HEK293T (cell line): ENCODE results near the gene TMTC2.

ENCODE experiments used
- CTCF ChIA-PET: fragments of 350-600 bp; formaldehyde crosslinking; extraction: SDS; loops from one replicate; lab custom pipeline; 2021; ENCODE audit warnings: antibody characterized with exemption, inconsistent platforms; lab: Yijun Ruan, JAX
- POLR2A ChIA-PET: fragments of 350-600 bp; formaldehyde crosslinking; extraction: SDS; loops from one replicate; lab custom pipeline; 2020; ENCODE audit warnings: antibody characterized with exemption, inconsistent platforms; lab: Yijun Ruan, JAX
- DNase-seq: peaks from one replicate; pipeline ENCODE4 v3.0.0; 2012; ENCODE audit warnings: mixed read lengths; ENCODE audit errors: extremely low spot score
- ARNT ChIP-seq: fragments of 450-650 bp; IDR thresholded peaks from 2 replicates; pipeline ENCODE4 v1.6.1; 2017; ENCODE audit warnings: mild to moderate bottlenecking
- BHLHE40 ChIP-seq: fragments of 450-650 bp; IDR thresholded peaks from 2 replicates; pipeline ENCODE4 v1.6.1; 2016; ENCODE audit warnings: mild to moderate bottlenecking, moderate library complexity, borderline replicate concordance
- CTBP1 ChIP-seq: fragments of 450-650 bp; IDR thresholded peaks from 2 replicates; pipeline ENCODE4 v1.6.1; 2016; ENCODE audit warnings: borderline replicate concordance
- ELF4 ChIP-seq: fragments of 450-650 bp; IDR thresholded peaks from 2 replicates; pipeline ENCODE4 v1.6.1; 2017; ENCODE audit warnings: antibody characterized with exemption
- FOXA1 ChIP-seq: fragments of 450-650 bp; IDR thresholded peaks from 2 replicates; pipeline ENCODE4 v1.6.1; 2016; ENCODE audit warnings: mild to moderate bottlenecking
- FOXK2 ChIP-seq: fragments of 450-650 bp; IDR thresholded peaks from 2 replicates; pipeline ENCODE4 v1.6.1; 2016; ENCODE audit warnings: mild to moderate bottlenecking
- FOXM1 ChIP-seq: fragments of 450-650 bp; IDR thresholded peaks from 2 replicates; pipeline ENCODE4 v1.6.1; 2017; ENCODE audit warnings: mild to moderate bottlenecking, borderline replicate concordance
- HDGF ChIP-seq: fragments of 450-650 bp; IDR thresholded peaks from 2 replicates; pipeline ENCODE4 v1.6.1; 2017; ENCODE audit warnings: antibody characterized with exemption, borderline replicate concordance
- L3MBTL2 ChIP-seq: fragments of 450-650 bp; conservative IDR thresholded peaks from 2 replicates; pipeline ENCODE4 v1.6.1; 2016; ENCODE audit warnings: mild to moderate bottlenecking
- LEF1 ChIP-seq: fragments of 450-650 bp; IDR thresholded peaks from 2 replicates; pipeline ENCODE4 v1.6.1; 2017; ENCODE audit warnings: mild to moderate bottlenecking, borderline replicate concordance
- NFRKB ChIP-seq: fragments of 450-650 bp; IDR thresholded peaks from 2 replicates; pipeline ENCODE4 v1.6.1; 2016; ENCODE audit warnings: mild to moderate bottlenecking, moderate library complexity
- PKNOX1 ChIP-seq: fragments of 450-650 bp; IDR thresholded peaks from 2 replicates; pipeline ENCODE4 v1.6.1; 2016
- SP1 ChIP-seq: fragments of 450-650 bp; IDR thresholded peaks from 2 replicates; pipeline ENCODE4 v1.6.1; 2017
- SUZ12 ChIP-seq: fragments of 450-650 bp; IDR thresholded peaks from 2 replicates; pipeline ENCODE4 v1.6.1; 2016; ENCODE audit warnings: mild to moderate bottlenecking
- TARDBP ChIP-seq: fragments of 450-650 bp; IDR thresholded peaks from 2 replicates; pipeline ENCODE4 v1.6.1; 2016
- ZNF384 ChIP-seq: fragments of 450-650 bp; IDR thresholded peaks from 2 replicates; pipeline ENCODE4 v1.6.1; 2016

TMTC2 gene

DNA sequence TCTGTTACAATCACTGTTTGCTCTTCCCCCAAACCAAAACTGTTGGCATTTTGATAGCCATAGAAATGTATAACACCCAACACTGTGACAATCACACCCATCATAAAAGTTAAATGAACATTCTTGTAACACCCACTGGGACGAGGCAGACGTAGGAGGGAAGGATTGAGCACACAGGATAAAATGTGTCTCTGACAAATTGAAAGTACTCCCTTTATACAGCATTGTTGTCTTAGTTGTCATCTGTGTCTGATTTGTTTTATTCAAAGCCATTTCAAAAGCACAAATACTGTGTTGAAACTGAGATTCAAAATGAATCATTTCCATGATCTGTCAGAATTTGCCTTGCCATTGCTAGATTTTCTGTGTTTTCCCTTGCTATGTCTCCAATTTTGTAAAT is 436.3 kb downstream of the TMTC2 start:
- no peak for DNase-seq
- no peak for TF ChIP-seq ARNT
- no peak for TF ChIP-seq SP1
- no peak for TF ChIP-seq PKNOX1
- TF ChIP-seq FOXM1: no peak
- ChIA-PET CTCF (no interaction called here), POLR2A (no interaction called here)

DNA sequence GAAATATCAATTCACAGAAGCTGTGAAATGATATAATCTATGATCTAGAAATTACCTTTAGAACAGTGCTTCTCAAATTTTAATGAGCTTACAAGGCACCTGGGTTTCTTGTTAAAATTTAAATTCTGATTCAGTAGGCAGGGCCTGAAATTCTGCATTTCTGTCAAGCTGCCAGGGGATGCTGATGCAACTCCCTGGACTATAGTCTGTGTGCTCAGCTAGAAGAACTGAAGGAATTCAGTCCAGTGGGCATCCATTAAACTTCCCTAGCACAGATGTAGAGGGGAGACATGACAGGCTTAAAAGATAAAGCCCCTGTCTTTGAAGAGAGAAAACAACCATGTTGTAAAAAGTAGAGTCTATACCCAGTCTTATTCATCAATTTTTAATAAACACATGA is 441.8 kb downstream of the TMTC2 start:
- POLR2A ChIA-PET: interaction anchor here (0.7 kb wide), 1 partner anchor 451 kb away, joined by 5 read pairs; no protein-coding TSS in a partner anchor
- CTCF ChIA-PET: no interaction called here
- TF ChIP-seq CTBP1 (no peak), BHLHE40 (no peak)
- no peak for DNase-seq

DNA sequence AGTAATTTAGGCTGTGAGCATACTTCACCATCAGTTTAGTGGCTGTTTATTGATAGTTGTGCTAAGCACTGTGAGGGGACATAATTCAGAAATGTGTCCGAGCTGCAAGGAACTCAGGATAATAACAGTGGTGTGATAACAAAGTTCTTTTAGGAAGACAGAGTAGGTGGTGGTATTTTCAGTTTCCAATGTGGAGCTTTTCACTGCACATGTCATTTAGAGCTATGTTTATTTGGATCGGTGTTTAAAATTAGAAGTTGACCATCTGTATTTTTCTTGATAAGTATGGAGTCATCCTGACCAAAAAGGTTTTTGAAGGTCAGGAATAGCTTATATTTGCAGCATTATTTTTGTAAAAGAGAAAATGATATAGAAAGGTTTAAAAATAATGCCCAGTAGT is 443.5 kb downstream of the TMTC2 start:
- DNase-seq: no peak
- ChIA-PET POLR2A (no interaction called here), CTCF (no interaction called here)
- TF ChIP-seq FOXM1: no peak
- TF ChIP-seq BHLHE40: no peak
- TF ChIP-seq FOXA1: no peak
- no peak for TF ChIP-seq NFRKB
- no peak for TF ChIP-seq TARDBP
- TF ChIP-seq ELF4: no peak
- no peak for TF ChIP-seq CTBP1
- TF ChIP-seq HDGF: no peak
- TF ChIP-seq ARNT: no peak
- no peak for TF ChIP-seq L3MBTL2
- TF ChIP-seq PKNOX1: no peak
- TF ChIP-seq FOXK2: no peak
- TF ChIP-seq SUZ12: no peak
- no peak for TF ChIP-seq LEF1
- TF ChIP-seq ZNF384: no peak
- no peak for TF ChIP-seq SP1

DNA sequence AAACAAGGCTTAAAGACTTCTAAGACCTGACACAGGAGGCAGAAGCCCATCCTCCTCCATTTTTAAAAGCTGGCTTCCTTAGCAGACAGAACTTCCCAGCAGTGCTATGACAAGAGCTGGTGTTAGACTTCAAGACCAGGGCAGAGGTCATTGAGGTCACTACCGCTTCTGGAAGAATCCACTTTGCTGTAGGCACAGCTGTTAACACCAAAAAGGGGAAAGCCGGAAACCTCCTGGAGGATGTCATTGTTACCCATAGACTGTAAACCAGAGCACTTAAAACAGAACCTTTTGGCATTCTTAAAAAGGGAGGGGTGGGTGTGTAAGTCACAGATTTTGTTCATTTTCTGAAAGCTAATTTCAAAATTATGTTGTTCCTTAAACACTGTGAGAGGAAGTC is 445.7 kb downstream of the TMTC2 start:
- DNase-seq: no peak
- POLR2A ChIA-PET: no interaction called here
- CTCF ChIA-PET: no interaction called here
- TF ChIP-seq CTBP1 (no peak), ARNT (no peak), FOXK2 (no peak), NFRKB (no peak), ELF4 (no peak), PKNOX1 (no peak), LEF1 (no peak), SUZ12 (no peak), SP1 (no peak), FOXA1 (no peak), ZNF384 (no peak), L3MBTL2 (no peak), TARDBP (no peak), FOXM1 (no peak), BHLHE40 (no peak), HDGF (no peak)

DNA sequence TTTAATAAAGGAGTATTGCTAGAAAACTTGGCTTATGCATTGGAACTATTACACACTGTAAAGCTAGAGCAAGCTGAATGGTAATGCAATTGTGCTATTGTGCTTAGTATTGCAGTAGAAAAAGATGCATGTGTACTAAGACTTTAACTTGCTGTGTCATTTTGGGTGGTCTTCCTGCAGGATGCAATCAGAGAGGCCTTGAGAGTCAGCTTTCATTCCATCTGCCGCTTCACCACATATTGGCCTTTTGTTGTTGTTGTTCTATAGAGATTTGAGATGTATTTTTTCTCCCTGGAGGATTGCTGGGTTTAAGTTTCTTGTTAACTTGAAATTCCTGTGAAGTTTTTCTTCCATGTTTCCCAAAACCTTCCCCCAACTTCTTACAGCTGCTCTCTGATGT is 449.7 kb downstream of the TMTC2 start:
- CTCF ChIA-PET: no interaction called here

More for the DNA sequence above, 449.7 kb downstream of the TMTC2 start:
- TF ChIP-seq ELF4: no peak
- TF ChIP-seq CTBP1: no peak
- no peak for TF ChIP-seq L3MBTL2
- no peak for TF ChIP-seq NFRKB
- no peak for TF ChIP-seq SP1
- TF ChIP-seq FOXK2: no peak
- TF ChIP-seq ARNT: no peak
- no peak for TF ChIP-seq LEF1
- TF ChIP-seq FOXA1: no peak
- no peak for TF ChIP-seq BHLHE40
- TF ChIP-seq FOXM1: no peak
- no peak for TF ChIP-seq TARDBP
- no peak for TF ChIP-seq HDGF
- TF ChIP-seq PKNOX1: no peak
- no peak for TF ChIP-seq SUZ12
- no peak for DNase-seq
- POLR2A ChIA-PET: no interaction called here
